Osteoblast (primary cell): ENCODE data around the gene APOBEC3B. TPM values are rescaled to one million over a fixed set of nuclear protein-coding genes. Genes with fewer than 3 reads are reported as not detected.

Experiments used
- DNase-seq: peaks from one replicate; pipeline ENCODE4 v3.0.0; 2011; ENCODE audit warnings: low spot score, mixed read lengths; ENCODE audit not compliant: insufficient read length; ENCODE audit errors: missing footprints
- H2AFZ ChIP-seq: 2 replicates; pipeline ENCODE4 v1.6.0; 2011; ENCODE audit warnings: mild to moderate bottlenecking, low read length
- H3K27ac ChIP-seq: 2 replicates; pipeline ENCODE4 v1.5.1; 2011; ENCODE audit warnings: mild to moderate bottlenecking, low read depth, low read length, moderate library complexity
- H3K27me3 ChIP-seq: 2 replicates; pipeline ENCODE4 v1.6.0; 2012; ENCODE audit warnings: mild to moderate bottlenecking, control low read depth, inconsistent platforms, low read length, moderate library complexity; ENCODE audit not compliant: insufficient read depth
- H3K36me3 ChIP-seq: 2 replicates; pipeline ENCODE4 v1.5.1; 2011; ENCODE audit warnings: mild to moderate bottlenecking, low read length, control low read depth, moderate library complexity; ENCODE audit not compliant: insufficient read depth
- H3K4me1 ChIP-seq: 2 replicates; pipeline ENCODE4 v1.5.1; 2011; ENCODE audit warnings: mild to moderate bottlenecking, low read length, control low read depth, moderate library complexity; ENCODE audit not compliant: insufficient read depth
- H3K4me2 ChIP-seq: 2 replicates; pipeline ENCODE4 v1.6.0; 2011; ENCODE audit warnings: mild to moderate bottlenecking, low read length; ENCODE audit not compliant: insufficient read depth
- H3K4me3 ChIP-seq: fragments of 200-600 bp; sonication (generic); 3 replicates; pipeline ENCODE4 v1.5.1; 2012; ENCODE audit warnings: mild to moderate bottlenecking, low read length, inconsistent platforms; ENCODE audit not compliant: insufficient read depth
- H3K79me2 ChIP-seq: 2 replicates; pipeline ENCODE4 v1.6.0; 2012; ENCODE audit warnings: mild to moderate bottlenecking, low read length, control low read depth, inconsistent platforms; ENCODE audit not compliant: insufficient read depth
- H3K9me3 ChIP-seq: 2 replicates; pipeline ENCODE4 v1.5.1; 2011; ENCODE audit warnings: low read depth, low read length, control low read depth
- H4K20me1 ChIP-seq: 2 replicates; pipeline ENCODE4 v1.6.0; 2012; ENCODE audit warnings: mild to moderate bottlenecking, low read length, control low read depth; ENCODE audit not compliant: insufficient read depth
- CTCF ChIP-seq: IDR thresholded peaks from 2 replicates; pipeline ENCODE4 v1.5.1; 2011; ENCODE audit warnings: mild to moderate bottlenecking, low read depth, low read length, moderate library complexity; ENCODE audit errors: extremely low read depth
- total RNA-seq: library from RNA; depleted of rRNA; stranded (reverse); fragments of >200 nt; gene quantifications from 2 replicates; pipeline ENCODE4 v1.2.3, GENCODE V29; 2012

APOBEC3B gene
- total RNA-seq, 1 donor: 0.36 TPM

GRCh38 chr22:38953091-38953490 is 29.1 kb upstream of the APOBEC3B start:
- Histone ChIP-seq H3K79me2 (no peaks in the 10 kb centered on the region), H3K4me1 (no peaks in the 10 kb centered on the region), H3K4me2 (no peak overlapping the region), H3K4me3 (no peak overlapping the region), H3K27me3 (peaks cover 33% of the 10 kb centered on the region), H4K20me1 (no peaks in the 10 kb centered on the region), H3K36me3 (no peaks in the 10 kb centered on the region), H2AFZ (no peak overlapping the region), H3K27ac (no peak overlapping the region), H3K9me3 (no peaks in the 10 kb centered on the region)
- no peak for TF ChIP-seq CTCF
- no peak for DNase-seq

- Histone ChIP-seq H3K4me3 (no peak overlapping the region), H3K4me1 (no peaks in the 10 kb centered on the region), H3K9me3 (no peaks in the 10 kb centered on the region), H3K79me2 (no peaks in the 10 kb centered on the region), H3K4me2 (no peak overlapping the region), H3K27ac (no peak overlapping the region), H3K27me3 (peaks cover 31% of the 10 kb centered on the region), H3K36me3 (no peaks in the 10 kb centered on the region), H4K20me1 (no peaks in the 10 kb centered on the region), H2AFZ (no peak overlapping the region)
- DNase-seq: no peak
- TF ChIP-seq CTCF: no peak
These were observed 28.4 kb upstream of the APOBEC3B start for GRCh38 chr22:38953577-38954413.

- Histone ChIP-seq H3K4me3 (no peak overlapping the region), H3K9me3 (no peaks in the 10 kb centered on the region), H2AFZ (no peak overlapping the region), H3K27me3 (peaks cover 33% of the 10 kb centered on the region), H3K4me1 (no peaks in the 10 kb centered on the region), H3K4me2 (no peak overlapping the region), H3K27ac (no peak overlapping the region), H3K79me2 (no peaks in the 10 kb centered on the region), H4K20me1 (no peaks in the 10 kb centered on the region), H3K36me3 (no peaks in the 10 kb centered on the region)
- no peak for DNase-seq
- no peak for TF ChIP-seq CTCF
These were observed 27.6 kb upstream of the APOBEC3B start for GRCh38 chr22:38954414-38955043.

GRCh38 chr22:38955250-38955905 is 26.8 kb upstream of the APOBEC3B start:
- DNase-seq: no peak
- no peak overlapping the region for H3K4me3 ChIP-seq
- H3K79me2 ChIP-seq: no peaks in the 10 kb centered on the region
- peaks cover 29% of the 10 kb centered on the region for H3K27me3 ChIP-seq
- H3K4me2 ChIP-seq: no peak overlapping the region
- no peaks in the 10 kb centered on the region for H3K4me1 ChIP-seq
- TF ChIP-seq CTCF: no peak
- H4K20me1 ChIP-seq: no peaks in the 10 kb centered on the region
- no peaks in the 10 kb centered on the region for H3K36me3 ChIP-seq
- H2AFZ ChIP-seq: no peak overlapping the region
- H3K9me3 ChIP-seq: no peaks in the 10 kb centered on the region
- no peak overlapping the region for H3K27ac ChIP-seq
